Measurements from ENCODE around the gene FAM222B. TPM values are rescaled to one million over a fixed set of nuclear protein-coding genes. Genes with fewer than 3 reads are reported as not detected.

The FAM222B gene
- total and polyA plus RNA-seq, 9 of the 15 experiments (the other 6 are each of a cell fraction or from before 2014, with no cell fraction given): 4.0 to 34.6 (median 7.5) TPM

DNA sequence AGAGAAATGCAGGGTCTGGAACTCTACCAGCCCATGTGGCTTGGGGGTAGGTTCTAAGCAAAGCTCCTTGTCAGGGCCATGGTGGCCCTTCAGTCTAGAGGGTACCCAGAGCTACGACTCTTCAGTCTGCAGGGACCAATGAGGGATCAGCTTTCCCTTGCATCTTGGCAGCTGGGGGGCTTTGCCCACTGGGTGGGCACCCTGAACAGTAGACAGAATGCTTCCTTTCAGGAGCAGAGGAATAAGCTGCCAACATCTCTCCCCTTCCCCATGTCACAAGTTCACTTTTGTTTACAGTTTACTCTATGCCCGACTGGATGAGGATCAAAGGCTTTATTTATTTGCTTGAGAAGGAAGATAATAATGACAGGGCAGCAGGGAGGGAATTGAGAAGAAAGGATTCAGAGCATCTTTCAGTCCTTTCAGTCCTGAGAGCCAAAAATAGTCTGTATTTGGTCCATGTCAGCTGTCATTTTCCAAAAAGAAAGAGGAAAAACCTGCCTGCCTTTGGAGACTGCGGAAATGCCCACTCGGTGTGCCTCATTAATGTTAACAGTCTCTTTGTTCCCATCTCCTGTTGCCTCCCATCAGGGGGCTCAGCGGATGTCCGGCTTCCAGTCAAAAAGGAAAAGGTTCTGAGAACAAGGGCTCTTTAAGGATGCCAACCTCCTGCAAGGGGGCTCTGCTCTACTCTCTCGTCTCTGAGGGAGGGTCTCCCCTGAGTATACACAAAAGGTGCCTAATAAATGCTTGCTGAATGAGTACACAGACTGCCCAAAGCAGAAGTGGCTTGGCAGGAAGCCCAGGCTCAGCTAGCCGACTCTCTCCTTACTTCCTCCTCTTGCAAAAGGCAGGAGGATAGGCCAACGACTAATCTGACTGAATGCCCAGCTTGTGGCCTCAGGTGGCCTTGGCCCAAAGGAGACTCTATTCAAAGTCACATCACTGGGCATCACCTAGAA, 81.7 kb downstream of the FAM222B start:
- TF ChIP-seq, protein P1, sequence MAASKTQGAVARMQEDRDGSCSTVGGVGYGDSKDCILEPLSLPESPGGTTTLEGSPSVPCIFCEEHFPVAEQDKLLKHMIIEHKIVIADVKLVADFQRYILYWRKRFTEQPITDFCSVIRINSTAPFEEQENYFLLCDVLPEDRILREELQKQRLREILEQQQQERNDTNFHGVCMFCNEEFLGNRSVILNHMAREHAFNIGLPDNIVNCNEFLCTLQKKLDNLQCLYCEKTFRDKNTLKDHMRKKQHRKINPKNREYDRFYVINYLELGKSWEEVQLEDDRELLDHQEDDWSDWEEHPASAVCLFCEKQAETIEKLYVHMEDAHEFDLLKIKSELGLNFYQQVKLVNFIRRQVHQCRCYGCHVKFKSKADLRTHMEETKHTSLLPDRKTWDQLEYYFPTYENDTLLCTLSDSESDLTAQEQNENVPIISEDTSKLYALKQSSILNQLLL (CRISPR knock-in tag; IDR thresholded peaks at IDR 0.05; ENCODE audit: borderline replicate concordance): no peak
- TF ChIP-seq ZNF41 (CRISPR knock-in tag; conservative IDR thresholded peaks at IDR 0.05): no peak
- peak; percentile 86 for TF ChIP-seq ZBTB17 (CRISPR knock-in tag; IDR thresholded peaks at IDR 0.05)
- no peak for TF ChIP-seq ZNF316 (IDR thresholded peaks at IDR 0.05)
- TF ChIP-seq MCM5 (IDR thresholded peaks at IDR 0.05; ENCODE audit: low read depth): no peak
- no peak for TF ChIP-seq ERF (CRISPR knock-in tag; IDR thresholded peaks at IDR 0.05)
- TF ChIP-seq SPI1 (IDR thresholded peaks at IDR 0.05; ENCODE audit: borderline replicate concordance, low read depth, low read length): peak; percentile 49; the same call in 1 of the 2 replicates
- TF ChIP-seq TEAD2 (tag; IDR thresholded peaks at IDR 0.05): no peak
- TF ChIP-seq ZKSCAN8 (CRISPR knock-in tag; IDR thresholded peaks at IDR 0.05): peak; percentile 97
- TF ChIP-seq NCOA4 (IDR thresholded peaks at IDR 0.05; ENCODE audit: partially characterized antibody): no peak
- TF ChIP-seq NFIC (IDR thresholded peaks at IDR 0.05): peak; percentile 31; the same call in 1 of the 2 replicates
- no peak for TF ChIP-seq CBX1 (IDR thresholded peaks at IDR 0.05; ENCODE audit: low read depth)
- TF ChIP-seq, protein P2, sequence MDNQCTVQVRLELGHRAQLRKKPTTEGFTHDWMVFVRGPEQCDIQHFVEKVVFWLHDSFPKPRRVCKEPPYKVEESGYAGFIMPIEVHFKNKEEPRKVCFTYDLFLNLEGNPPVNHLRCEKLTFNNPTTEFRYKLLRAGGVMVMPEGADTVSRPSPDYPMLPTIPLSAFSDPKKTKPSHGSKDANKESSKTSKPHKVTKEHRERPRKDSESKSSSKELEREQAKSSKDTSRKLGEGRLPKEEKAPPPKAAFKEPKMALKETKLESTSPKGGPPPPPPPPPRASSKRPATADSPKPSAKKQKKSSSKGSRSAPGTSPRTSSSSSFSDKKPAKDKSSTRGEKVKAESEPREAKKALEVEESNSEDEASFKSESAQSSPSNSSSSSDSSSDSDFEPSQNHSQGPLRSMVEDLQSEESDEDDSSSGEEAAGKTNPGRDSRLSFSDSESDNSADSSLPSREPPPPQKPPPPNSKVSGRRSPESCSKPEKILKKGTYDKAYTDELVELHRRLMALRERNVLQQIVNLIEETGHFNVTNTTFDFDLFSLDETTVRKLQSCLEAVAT (IDR thresholded peaks at IDR 0.05): peak in 1 of 2 experiments; percentile 41; a peak in 1 of 4 replicates
- TF ChIP-seq RBM39 (optimal IDR thresholded peaks at IDR 0.05; ENCODE audit: low read depth, low read length): no peak
- TF ChIP-seq, protein P3, sequence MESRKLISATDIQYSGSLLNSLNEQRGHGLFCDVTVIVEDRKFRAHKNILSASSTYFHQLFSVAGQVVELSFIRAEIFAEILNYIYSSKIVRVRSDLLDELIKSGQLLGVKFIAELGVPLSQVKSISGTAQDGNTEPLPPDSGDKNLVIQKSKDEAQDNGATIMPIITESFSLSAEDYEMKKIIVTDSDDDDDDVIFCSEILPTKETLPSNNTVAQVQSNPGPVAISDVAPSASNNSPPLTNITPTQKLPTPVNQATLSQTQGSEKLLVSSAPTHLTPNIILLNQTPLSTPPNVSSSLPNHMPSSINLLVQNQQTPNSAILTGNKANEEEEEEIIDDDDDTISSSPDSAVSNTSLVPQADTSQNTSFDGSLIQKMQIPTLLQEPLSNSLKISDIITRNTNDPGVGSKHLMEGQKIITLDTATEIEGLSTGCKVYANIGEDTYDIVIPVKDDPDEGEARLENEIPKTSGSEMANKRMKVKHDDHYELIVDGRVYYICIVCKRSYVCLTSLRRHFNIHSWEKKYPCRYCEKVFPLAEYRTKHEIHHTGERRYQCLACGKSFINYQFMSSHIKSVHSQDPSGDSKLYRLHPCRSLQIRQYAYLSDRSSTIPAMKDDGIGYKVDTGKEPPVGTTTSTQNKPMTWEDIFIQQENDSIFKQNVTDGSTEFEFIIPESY (CRISPR knock-in tag; IDR thresholded peaks at IDR 0.05): no peak
- TF ChIP-seq, protein P4, sequence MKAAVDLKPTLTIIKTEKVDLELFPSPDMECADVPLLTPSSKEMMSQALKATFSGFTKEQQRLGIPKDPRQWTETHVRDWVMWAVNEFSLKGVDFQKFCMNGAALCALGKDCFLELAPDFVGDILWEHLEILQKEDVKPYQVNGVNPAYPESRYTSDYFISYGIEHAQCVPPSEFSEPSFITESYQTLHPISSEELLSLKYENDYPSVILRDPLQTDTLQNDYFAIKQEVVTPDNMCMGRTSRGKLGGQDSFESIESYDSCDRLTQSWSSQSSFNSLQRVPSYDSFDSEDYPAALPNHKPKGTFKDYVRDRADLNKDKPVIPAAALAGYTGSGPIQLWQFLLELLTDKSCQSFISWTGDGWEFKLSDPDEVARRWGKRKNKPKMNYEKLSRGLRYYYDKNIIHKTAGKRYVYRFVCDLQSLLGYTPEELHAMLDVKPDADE (conservative IDR thresholded peaks at IDR 0.05; ENCODE audit: control insufficient read depth, low read depth, low read length): no peak
- peaks cover 3 to 10% of the 10 kb centered on the region in 2 experiments; a peak in 2 of 5 replicates for H3K4me1 ChIP-seq (replicated peaks in 1 of 2; ENCODE audit: control insufficient read depth in 2 of 2, insufficient read depth in 2 of 2, low read length in 2 of 2)
- H3K27ac ChIP-seq (ENCODE audit: extremely low read depth, low read depth, low read length): no peak overlapping the region
- FAIRE-seq (no peak), ATAC-seq (no peak), DNase-seq (ENCODE audit: extremely low read depth in 1 of 4, low spot score in 3 of 4) (no peak)
- peaks cover 79% of the 10 kb centered on the region for H3K36me3 ChIP-seq (ENCODE audit: control insufficient read depth, insufficient read depth, low read length)
- in situ Hi-C loops (cut with MboI): no loop called here
- H3K4me3 ChIP-seq: no peak overlapping the region
- H3K9me3 ChIP-seq (replicated peaks; ENCODE audit: control insufficient read depth, insufficient read depth, low read depth, low read length): no peaks in the 10 kb centered on the region
- no peak overlapping the region for H2AFZ ChIP-seq (ENCODE audit: low read depth, low read length)
- no peak overlapping the region for H3K4me2 ChIP-seq (ENCODE audit: insufficient read depth, low read length)
- no TSS peak for BruUV-seq (replicated peaks)
- ChIA-PET CTCF (ENCODE audit: low intra/inter-chr PET ratio) (no interaction called here), POLR2A (interaction anchor here (0.6 to 2.0 kb wide), 6 partner anchors 8 to 170 kb away, joined by 3 to 14 read pairs (median 4); no protein-coding TSS in a partner anchor)
- WGBS (ENCODE audit: insufficient coverage, low coverage, missing lambda C conversion rate): 75% methylated on average over 9 of the region's 9 CpGs
- H4K20me1 ChIP-seq (replicated peaks; ENCODE audit: control insufficient read depth, insufficient read depth, low read length): 0 out of 2 replicates have a peak, but pooled peaks cover 6% of the 10 kb centered on the region
- peak overlapping the region in 1 of 2 experiments; percentile 24; a peak in 1 of 4 replicates for H3K9ac ChIP-seq (ENCODE audit: insufficient read depth in 1 of 2, low read depth in 2 of 2, low read length in 2 of 2)
- peaks cover 3% of the 10 kb centered on the region for H3K9me1 ChIP-seq (ENCODE audit: control insufficient read depth, insufficient read depth, low read length)
- no peaks in the 10 kb centered on the region for H3K27me3 ChIP-seq (ENCODE audit: control insufficient read depth in 2 of 2, insufficient read depth in 2 of 2, low read length in 2 of 2)
- intact Hi-C loops (cut with micrococcal nuclease): loop anchor here (5.0 kb wide), 1 partner anchor 141 kb away; the partner anchor contains the start of gene DHRS13
- peaks cover 13% of the 10 kb centered on the region for H3K79me2 ChIP-seq (ENCODE audit: control insufficient read depth, insufficient read depth, low read length)

All from K562 (cell line).